Activated B cell treated with CpG ODN at 0.5 μM for 24 hours (primary cell): ENCODE results near the gene SMIM31. TPM values are rescaled to one million over a fixed set of nuclear protein-coding genes. Genes with fewer than 3 reads are reported as not detected.

Experiments
- ATAC-seq: fragments of 200-7000 bp; cut with Tn5 transposase; one replicate; pipeline ENCODE4 v1.10.0; 2021; ENCODE audit warnings: low read depth, mild to moderate bottlenecking, moderate library complexity
- CTCF ChIA-PET: fragments of 350-600 bp; sonication (Branson Sonifier 250); formaldehyde crosslinking; loops from one replicate; lab custom pipeline; 2021; ENCODE audit warnings: antibody characterized with exemption; lab: Charles Lee
- POLR2A ChIA-PET: fragments of 350-600 bp; sonication (Branson Sonifier 250); formaldehyde crosslinking; loops from one replicate; lab custom pipeline; 2021; ENCODE audit warnings: antibody characterized with exemption; lab: Charles Lee
- DNase-seq: peaks from one replicate; pipeline ENCODE4 v3.0.0; 2022
- H3K27ac Mint-ChIP-seq: one replicate; pipeline ENCODE4 v1.8.0; 2020; ENCODE audit warnings: mixed read lengths
- H3K27me3 Mint-ChIP-seq: one replicate; pipeline ENCODE4 v1.8.0; 2021; ENCODE audit warnings: mixed read lengths
- H3K36me3 Mint-ChIP-seq: one replicate; pipeline ENCODE4 v1.8.0; 2021; ENCODE audit warnings: low read depth, mixed read lengths
- H3K4me1 Mint-ChIP-seq: one replicate; pipeline ENCODE4 v1.8.0; 2021; ENCODE audit warnings: mixed read lengths
- H3K4me3 Mint-ChIP-seq: one replicate; pipeline ENCODE4 v1.8.0; 2020; ENCODE audit warnings: mild to moderate bottlenecking, mixed read lengths
- H3K9me3 Mint-ChIP-seq: one replicate; pipeline ENCODE4 v1.8.0; 2020; ENCODE audit warnings: mixed read lengths
- intact Hi-C: fragments of 100-400 bp; cut with micrococcal nuclease; formaldehyde crosslinking; loops from one replicate; pipeline ENCODE4 v1.15.1; 2024
- total RNA-seq: library from RNA; stranded (reverse); gene quantifications from 2 replicates; pipeline ENCODE4 v1.2.3, GENCODE V29; 2022
- TF ChIP-seq, protein P1 (sequence below): fragments of 200-600 bp; IDR thresholded peaks from one replicate; pipeline ENCODE4 v1.8.0; 2022; ENCODE audit warnings: antibody characterized with exemption, mild to moderate bottlenecking

SMIM31 gene
- total RNA-seq, 1 donor from 2014 or later = not detected

GRCh38 chr4:164828955-164829354 lies 75.0 kb downstream of the SMIM31 start:
- Mint-ChIP-seq H3K27ac (no peak overlapping the region), H3K9me3 (no peaks in the 10 kb centered on the region), H3K4me1 (no peaks in the 10 kb centered on the region), H3K27me3 (peaks cover 1% of the 10 kb centered on the region), H3K36me3 (no peaks in the 10 kb centered on the region), H3K4me3 (no peak overlapping the region)
- ChIA-PET CTCF (no interaction called here), POLR2A (no interaction called here)
- no peak for ATAC-seq
- intact Hi-C loops = no loop called here
- TF ChIP-seq, protein P1, sequence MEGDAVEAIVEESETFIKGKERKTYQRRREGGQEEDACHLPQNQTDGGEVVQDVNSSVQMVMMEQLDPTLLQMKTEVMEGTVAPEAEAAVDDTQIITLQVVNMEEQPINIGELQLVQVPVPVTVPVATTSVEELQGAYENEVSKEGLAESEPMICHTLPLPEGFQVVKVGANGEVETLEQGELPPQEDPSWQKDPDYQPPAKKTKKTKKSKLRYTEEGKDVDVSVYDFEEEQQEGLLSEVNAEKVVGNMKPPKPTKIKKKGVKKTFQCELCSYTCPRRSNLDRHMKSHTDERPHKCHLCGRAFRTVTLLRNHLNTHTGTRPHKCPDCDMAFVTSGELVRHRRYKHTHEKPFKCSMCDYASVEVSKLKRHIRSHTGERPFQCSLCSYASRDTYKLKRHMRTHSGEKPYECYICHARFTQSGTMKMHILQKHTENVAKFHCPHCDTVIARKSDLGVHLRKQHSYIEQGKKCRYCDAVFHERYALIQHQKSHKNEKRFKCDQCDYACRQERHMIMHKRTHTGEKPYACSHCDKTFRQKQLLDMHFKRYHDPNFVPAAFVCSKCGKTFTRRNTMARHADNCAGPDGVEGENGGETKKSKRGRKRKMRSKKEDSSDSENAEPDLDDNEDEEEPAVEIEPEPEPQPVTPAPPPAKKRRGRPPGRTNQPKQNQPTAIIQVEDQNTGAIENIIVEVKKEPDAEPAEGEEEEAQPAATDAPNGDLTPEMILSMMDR = no peak
- DNase-seq = no peak

DNA sequence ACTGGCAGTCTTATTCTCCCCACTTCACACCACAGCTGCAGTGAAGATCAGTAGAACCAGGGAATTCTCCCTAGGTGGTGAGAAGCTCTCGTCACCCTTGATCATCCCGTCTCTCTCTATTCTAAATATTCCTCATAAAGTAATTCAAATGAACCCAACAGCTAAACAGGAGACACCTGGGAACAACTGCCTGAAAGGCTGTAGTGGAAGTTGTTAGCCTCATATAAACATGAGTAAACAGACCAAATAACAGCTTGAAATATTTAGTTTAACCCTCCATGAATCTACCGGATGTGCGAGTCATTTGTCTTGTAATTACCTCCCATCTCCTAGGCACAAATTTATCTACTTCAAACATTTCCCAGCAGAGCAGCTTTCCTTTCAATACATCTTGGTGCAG lies 92.6 kb downstream of the SMIM31 start:
- H3K27ac Mint-ChIP-seq = no peak overlapping the region
- CTCF ChIA-PET = no interaction called here
- intact Hi-C loops = no loop called here
- no peaks in the 10 kb centered on the region for H3K36me3 Mint-ChIP-seq
- DNase-seq (no peak), ATAC-seq (no peak)
- H3K9me3 Mint-ChIP-seq = no peaks in the 10 kb centered on the region
- no peaks in the 10 kb centered on the region for H3K27me3 Mint-ChIP-seq
- H3K4me3 Mint-ChIP-seq = no peak overlapping the region
- POLR2A ChIA-PET = no interaction called here
- TF ChIP-seq, protein P1 = no peak
- H3K4me1 Mint-ChIP-seq = no peaks in the 10 kb centered on the region

DNA sequence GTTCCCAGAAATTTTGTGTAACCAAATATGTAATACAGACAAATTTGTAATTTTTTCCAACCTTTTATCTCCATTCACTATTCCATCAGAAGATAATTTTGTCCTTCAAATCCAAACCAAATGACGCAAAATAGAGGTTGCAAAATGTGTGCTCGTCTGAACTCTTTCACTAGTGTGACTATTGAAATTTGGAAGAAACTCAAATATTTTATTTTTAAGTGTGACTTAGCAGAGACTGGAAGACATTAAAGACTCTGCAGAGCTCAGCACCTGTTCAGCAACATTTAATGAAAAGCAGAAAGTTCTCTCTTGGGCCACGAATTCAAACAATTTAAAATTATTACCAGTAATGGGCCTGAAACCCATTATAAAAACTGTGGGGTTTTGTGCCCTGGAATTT lies 93.1 kb downstream of the SMIM31 start:
- H3K27me3 Mint-ChIP-seq = no peaks in the 10 kb centered on the region
- ATAC-seq = no peak
- no peaks in the 10 kb centered on the region for H3K36me3 Mint-ChIP-seq
- intact Hi-C loops = no loop called here
- no peaks in the 10 kb centered on the region for H3K4me1 Mint-ChIP-seq
- no peak overlapping the region for H3K27ac Mint-ChIP-seq
- ChIA-PET POLR2A (no interaction called here), CTCF (no interaction called here)
- H3K9me3 Mint-ChIP-seq = no peaks in the 10 kb centered on the region
- TF ChIP-seq, protein P1 = no peak
- DNase-seq = no peak
- no peak overlapping the region for H3K4me3 Mint-ChIP-seq

- no peaks in the 10 kb centered on the region for H3K27me3 Mint-ChIP-seq
- H3K4me3 Mint-ChIP-seq = no peak overlapping the region
- H3K4me1 Mint-ChIP-seq = no peaks in the 10 kb centered on the region
- no peaks in the 10 kb centered on the region for H3K9me3 Mint-ChIP-seq
- no peak overlapping the region for H3K27ac Mint-ChIP-seq
- intact Hi-C loops = no loop called here
- ChIA-PET POLR2A (no interaction called here), CTCF (no interaction called here)
- no peak for DNase-seq
- H3K36me3 Mint-ChIP-seq = no peaks in the 10 kb centered on the region
- TF ChIP-seq, protein P1 = no peak
- ATAC-seq = no peak
Observed at GRCh38 chr4:164847967-164848649, 94.2 kb downstream of the SMIM31 start.

Other genes starting within 250 kb of the SMIM31 start
- gene APELA, start 123.0 kb downstream of the SMIM31 start, total RNA-seq = not detected in 2 replicates
- 2.1 and 3.6 TPM in 2 replicates for gene TRIM61, start 223.5 kb downstream of the SMIM31 start, total RNA-seq